ENCODE results near the gene KDM4B. TPM values are rescaled to one million over a fixed set of nuclear protein-coding genes. Genes with fewer than 3 reads are reported as not detected.
"Not testable (repeated sequence)": the region's sequence is repeated elsewhere in the genome, so short reads cannot be mapped to it uniquely, and the experiment has no call there.

KDM4B gene
- total and polyA plus RNA-seq, 7 donors = 7.2 to 46.5 (median 21.4) TPM

GRCh38 chr19:4930664-4931063, 38.2 kb upstream of the KDM4B start:
- no peak overlapping the region for H3K4me3 ChIP-seq
- TF ChIP-seq EP300 (IDR thresholded peaks at IDR 0.05) (no peak), CTCF (IDR thresholded peaks at IDR 0.05) (no peak), POLR2AphosphoS5 (IDR thresholded peaks at IDR 0.05) (no peak), POLR2A (IDR thresholded peaks at IDR 0.05) (no peak)
- 93 to 95% methylated on average over 28 of the region's 28 CpGs for WGBS, 2 donors
- no peak overlapping the region for H3K27ac ChIP-seq
- no peaks in the 10 kb centered on the region for H3K36me3 ChIP-seq
- no peaks in the 10 kb centered on the region for H3K27me3 ChIP-seq
- DNase-seq = no peak
- no peaks in the 10 kb centered on the region for H3K9me3 ChIP-seq
- H3K4me1 ChIP-seq = no peaks in the 10 kb centered on the region
- intact Hi-C loops (cut with DNase I) = no loop called here

GRCh38 chr19:4932711-4933110, 36.2 kb upstream of the KDM4B start:
- WGBS, 2 donors = 96 to 97% methylated on average over 32 of the region's 32 CpGs
- Histone ChIP-seq H3K36me3 (no peaks in the 10 kb centered on the region), H3K27ac (no peak overlapping the region), H3K4me3 (no peak overlapping the region), H3K9me3 (no peaks in the 10 kb centered on the region), H3K4me1 (no peaks in the 10 kb centered on the region), H3K27me3 (no peaks in the 10 kb centered on the region)
- no peak for TF ChIP-seq CTCF (IDR thresholded peaks at IDR 0.05)
- TF ChIP-seq POLR2A (IDR thresholded peaks at IDR 0.05) = no peak
- TF ChIP-seq EP300 (IDR thresholded peaks at IDR 0.05) = no peak
- TF ChIP-seq POLR2AphosphoS5 (IDR thresholded peaks at IDR 0.05) = no peak
- DNase-seq = no peak
- intact Hi-C loops (cut with DNase I) = no loop called here

GRCh38 chr19:4933528-4933927, 35.4 kb upstream of the KDM4B start:
- H3K9me3 ChIP-seq = no peaks in the 10 kb centered on the region
- WGBS, 2 donors = 21 to 67% methylated on average over 7 of the region's 7 CpGs
- TF ChIP-seq POLR2AphosphoS5 (IDR thresholded peaks at IDR 0.05) (no peak), CTCF (IDR thresholded peaks at IDR 0.05) (no peak), EP300 (IDR thresholded peaks at IDR 0.05) (no peak), POLR2A (IDR thresholded peaks at IDR 0.05) (no peak)
- no peak for DNase-seq
- H3K36me3 ChIP-seq = no peaks in the 10 kb centered on the region
- no peaks in the 10 kb centered on the region for H3K4me1 ChIP-seq
- H3K4me3 ChIP-seq = no peak overlapping the region
- peak overlapping the region in 1 of 4 donors; percentile 0 for H3K27ac ChIP-seq
- H3K27me3 ChIP-seq = no peaks in the 10 kb centered on the region
- intact Hi-C loops (cut with DNase I) = no loop called here

GRCh38 chr19:4935444-4935843, 33.5 kb upstream of the KDM4B start:
- TF ChIP-seq POLR2AphosphoS5 (IDR thresholded peaks at IDR 0.05) (no peak), EP300 (IDR thresholded peaks at IDR 0.05) (no peak), POLR2A (IDR thresholded peaks at IDR 0.05) (no peak), CTCF (IDR thresholded peaks at IDR 0.05) (no peak)
- Histone ChIP-seq H3K4me3 (no peak overlapping the region), H3K27ac (no peak overlapping the region), H3K27me3 (no peaks in the 10 kb centered on the region), H3K36me3 (no peaks in the 10 kb centered on the region), H3K9me3 (no peaks in the 10 kb centered on the region), H3K4me1 (no peaks in the 10 kb centered on the region)
- intact Hi-C loops (cut with DNase I) = no loop called here
- 86 to 90% methylated on average over 8 of the region's 8 CpGs for WGBS, 2 donors
- DNase-seq = no peak

- no peaks in the 10 kb centered on the region for H3K9me3 ChIP-seq
- intact Hi-C loops (cut with DNase I) = no loop called here
- TF ChIP-seq POLR2AphosphoS5 (IDR thresholded peaks at IDR 0.05) = no peak
- TF ChIP-seq EP300 (IDR thresholded peaks at IDR 0.05) = no peak
- TF ChIP-seq POLR2A (IDR thresholded peaks at IDR 0.05) = no peak
- no peak for TF ChIP-seq CTCF (IDR thresholded peaks at IDR 0.05)
- H3K36me3 ChIP-seq = no peaks in the 10 kb centered on the region
- no peak overlapping the region for H3K27ac ChIP-seq
- H3K4me1 ChIP-seq = no peaks in the 10 kb centered on the region
- no peaks in the 10 kb centered on the region for H3K27me3 ChIP-seq
- WGBS, 2 donors = 91 to 95% methylated on average over 7 of the region's 7 CpGs
- no peak overlapping the region for H3K4me3 ChIP-seq
- DNase-seq = no peak
Measured at GRCh38 chr19:4937060-4937459, 31.9 kb upstream of the KDM4B start.

GRCh38 chr19:4938461-4938860, 30.5 kb upstream of the KDM4B start:
- H3K4me1 ChIP-seq; H3K27me3 ChIP-seq; H3K27ac ChIP-seq; H3K4me3 ChIP-seq; H3K36me3 ChIP-seq; DNase-seq; intact Hi-C loops (cut with DNase I); H3K9me3 ChIP-seq: not testable (repeated sequence)
- WGBS, 2 donors = 95 to 98% methylated on average over 4 of the region's 4 CpGs
